HG03060 (cell line): ENCODE measurements around the gene MAJIN.

ENCODE experiments used
- ATAC-seq: cut with Tn5 transposase; IDR thresholded peaks from one replicate; pipeline ENCODE4 v1.9.1; 2021; ENCODE audit warnings: low read depth, moderate number of reproducible peaks; ENCODE audit not compliant: unreplicated experiment

Gene MAJIN

GRCh38 chr11:64894812-64895452, 77.0 kb downstream of the MAJIN start:
- ATAC-seq, result no peak

DNA sequence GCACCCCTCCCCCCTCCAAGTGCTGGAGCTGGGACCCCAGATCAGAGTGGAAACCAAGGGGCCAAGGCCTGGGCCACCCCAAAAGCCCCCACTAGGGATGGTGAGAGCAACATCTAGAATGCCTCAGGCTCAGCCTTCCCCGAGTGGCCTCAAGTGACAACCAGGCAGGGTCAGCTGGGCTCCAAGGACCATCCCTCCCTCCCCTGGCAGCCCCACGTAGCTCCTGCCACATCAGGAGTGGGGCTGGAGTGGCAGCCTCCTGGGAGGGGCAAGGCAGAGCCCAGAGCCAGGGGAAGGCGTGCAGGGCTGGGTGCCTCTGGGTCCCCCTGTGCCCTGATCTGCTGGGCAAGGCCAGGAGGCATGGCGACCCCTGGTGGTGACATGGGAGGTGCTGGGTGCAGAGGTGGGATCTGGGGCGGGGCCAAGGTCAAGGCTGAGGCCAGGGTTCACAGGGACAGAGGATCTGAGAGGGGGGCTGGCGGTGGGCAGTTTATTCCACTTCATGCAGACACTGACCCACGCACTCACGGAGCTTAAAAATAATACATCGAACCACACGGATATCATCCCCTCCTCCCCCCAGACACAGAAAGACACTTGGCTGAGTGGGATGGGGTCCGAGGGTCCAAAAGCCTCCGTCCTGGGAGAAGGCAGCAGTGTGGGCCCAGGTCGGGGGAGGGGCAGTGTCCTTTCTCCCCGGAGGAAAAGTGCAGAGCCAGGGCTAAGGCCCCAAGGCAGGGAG, 77.7 kb downstream of the MAJIN start:
- peak; percentile 61 for ATAC-seq

GRCh38 chr11:64893194-64894069, 78.5 kb downstream of the MAJIN start:
- ATAC-seq, result no peak

GRCh38 chr11:64892838-64893193, 79.1 kb downstream of the MAJIN start:
- ATAC-seq, result no peak

DNA sequence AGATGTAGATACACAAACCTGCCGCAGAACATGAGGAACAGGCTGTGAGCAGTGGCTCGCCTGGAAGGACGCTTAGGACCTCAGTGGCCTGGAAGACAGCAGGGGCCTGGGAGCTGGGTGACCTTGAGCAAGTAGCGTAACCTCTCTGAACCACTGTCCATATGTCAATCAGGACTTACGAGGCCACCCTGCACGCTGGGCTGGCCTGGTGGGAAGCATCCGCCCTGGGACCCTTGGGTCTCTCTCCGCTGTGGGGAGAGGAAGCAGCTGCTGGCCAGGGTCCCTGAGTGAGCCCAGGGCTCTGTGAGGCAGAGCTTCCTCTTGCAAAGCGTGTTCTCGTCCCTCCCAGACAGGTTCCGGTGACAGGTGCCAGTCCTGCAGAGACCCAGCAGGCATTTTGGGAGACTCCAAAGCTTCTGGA, 79.5 kb downstream of the MAJIN start:
- ATAC-seq, result no peak

DNA sequence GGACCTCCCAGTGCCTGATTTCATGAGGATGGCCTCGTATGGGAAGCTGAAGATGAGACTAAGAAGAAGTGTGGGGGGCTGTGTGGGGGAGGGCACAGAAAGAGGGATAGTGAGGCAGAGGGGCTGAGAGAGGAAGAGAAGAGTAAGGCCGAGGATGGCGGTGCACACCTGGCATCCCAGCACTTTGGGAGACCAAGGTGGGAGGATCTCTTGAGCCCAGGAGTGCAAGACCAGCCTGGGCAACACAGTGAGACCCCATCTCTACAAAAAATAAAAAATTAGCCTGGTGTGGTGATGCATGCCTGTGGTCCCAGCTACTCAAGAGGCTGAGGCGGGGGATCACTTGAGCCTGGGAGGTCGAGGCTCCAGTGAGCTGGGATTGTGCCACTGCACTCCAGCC, 80.0 kb downstream of the MAJIN start:
- no peak for ATAC-seq

GRCh38 chr11:64891215-64891848, 80.6 kb downstream of the MAJIN start:
- no peak for ATAC-seq

GRCh38 chr11:64890522-64890939, 81.4 kb downstream of the MAJIN start:
- no peak for ATAC-seq

DNA sequence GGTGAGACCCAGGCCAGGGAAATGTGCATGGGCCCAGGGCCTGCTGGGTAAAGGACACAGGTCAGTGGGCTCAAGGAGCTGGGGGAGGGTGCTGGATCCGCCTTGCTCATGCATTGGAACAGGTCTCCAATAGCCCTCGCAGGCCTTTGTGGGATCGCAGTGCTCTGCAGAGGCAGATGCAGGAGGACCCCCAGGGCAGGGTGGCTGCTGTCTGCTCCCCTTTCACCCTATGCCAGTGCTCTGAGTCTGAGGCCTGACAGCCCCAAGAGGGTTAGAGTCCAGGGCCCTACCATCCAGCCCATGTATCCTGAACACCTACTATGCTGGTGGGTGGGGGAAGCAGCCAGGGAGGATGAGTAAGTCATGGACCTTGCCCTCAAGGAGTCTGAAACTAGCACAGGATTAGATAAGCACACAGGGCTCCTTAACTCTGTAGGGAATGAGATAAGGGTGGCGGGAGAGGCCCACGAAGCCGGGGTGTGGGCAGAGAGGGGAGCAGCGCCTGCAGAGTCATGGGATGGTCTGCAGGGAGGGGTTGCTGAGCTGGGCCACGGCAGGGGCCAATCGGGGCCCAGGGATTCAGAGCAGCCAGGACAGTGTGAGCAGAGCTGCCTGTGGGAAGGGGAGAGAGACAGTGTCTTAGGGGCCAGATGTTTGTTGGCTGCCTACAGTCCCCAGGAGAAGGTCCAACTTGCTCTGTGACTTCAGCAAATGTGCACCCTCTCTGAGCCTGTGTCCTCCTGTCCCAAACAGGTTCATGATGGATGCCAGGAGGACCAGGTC, 83.0 kb downstream of the MAJIN start:
- no peak for ATAC-seq

GRCh38 chr11:64888406-64888728, 83.5 kb downstream of the MAJIN start:
- ATAC-seq, result no peak
